K562 (cell line): ENCODE data around the gene RINT1. TPM values are rescaled to one million over a fixed set of nuclear protein-coding genes. Genes with fewer than 3 reads are reported as not detected.

ENCODE experiments used
- polyA plus RNA-seq, 8 experiments: library from polyadenylated mRNA; depleted of rRNA in 4 of 8; stranded (reverse) in 5 of 8; unstranded in 3 of 8; fragments of >200 nt; fragmentation: Nextera tagmentation in 2 of 8; fragmentation: Illumina TruSeq in 1 of 8; extraction: Ambion mirVana in 2 of 8; extraction: Trizol in 1 of 8; gene quantifications; 2 replicates each; pipeline versions ENCODE4 v1.2.1 to v1.2.3, GENCODE V29; 2011 to 2014; ENCODE audit warnings: inconsistent platforms in 1 of 8, missing spikeins in 1 of 8
- total RNA-seq, 7 experiments: library from RNA; depleted of rRNA in 6 of 7; stranded (reverse); fragments of >200 nt in 6 of 7; fragmentation: Illumina TruSeq in 2 of 7; extraction: Trizol in 2 of 7; gene quantifications; 2 replicates each; pipeline versions ENCODE4 v1.2.1 to v1.2.3, GENCODE V29; 2011 to 2021; ENCODE audit warnings: low replicate concordance in 1 of 7

The RINT1 gene
- total and polyA plus RNA-seq, 9 of the 15 experiments (the other 6 are each of a cell fraction or from before 2014, with no cell fraction given): 21.3 to 74.3 (median 27.4) TPM

Other genes starting within 250 kb of the RINT1 start
- gene SRPK2, start 143.3 kb upstream of the RINT1 start, total RNA-seq (2014; rRNA removed): 25.3 and 28.2 TPM in 2 replicates
- gene SRPK2, start 143.3 kb upstream of the RINT1 start, total RNA-seq (2014; rRNA removed; fragmentation: Illumina TruSeq; extraction: Trizol): 38.8 and 43.1 TPM in 2 replicates
- 39.4 and 41.1 TPM in 2 replicates for gene SRPK2, start 143.3 kb upstream of the RINT1 start, total RNA-seq (2015; rRNA removed; fragmentation: Illumina TruSeq; extraction: Trizol)
- 38.8 and 44.7 TPM in 2 replicates for gene SRPK2, start 143.3 kb upstream of the RINT1 start, total RNA-seq (2021)
- 15.7 and 21.5 TPM in 2 replicates for gene SRPK2, start 143.3 kb upstream of the RINT1 start, polyA plus RNA-seq (2011; rRNA removed)
- 33.6 and 36.3 TPM in 2 replicates for gene SRPK2, start 143.3 kb upstream of the RINT1 start, polyA plus RNA-seq (2014; fragmentation: Illumina TruSeq; extraction: Trizol)
- gene SRPK2, start 143.3 kb upstream of the RINT1 start, polyA plus RNA-seq (2014; fragmentation: Nextera tagmentation; extraction: Ambion mirVana): 10 to 100 TPM; 27.3 to 33.3 TPM
- 18.6 and 26.4 TPM in 2 replicates for gene SRPK2, start 143.3 kb upstream of the RINT1 start, polyA plus RNA-seq (2014; rRNA removed)
- 62.0 and 63.4 TPM in 2 replicates for gene PUS7, start 9.9 kb upstream of the RINT1 start, total RNA-seq (2014; rRNA removed)
- gene PUS7, start 9.9 kb upstream of the RINT1 start, total RNA-seq (2014; rRNA removed; fragmentation: Illumina TruSeq; extraction: Trizol): 92.9 and 102 TPM in 2 replicates
- gene PUS7, start 9.9 kb upstream of the RINT1 start, total RNA-seq (2015; rRNA removed; fragmentation: Illumina TruSeq; extraction: Trizol): 85.5 and 95.6 TPM in 2 replicates
- gene PUS7, start 9.9 kb upstream of the RINT1 start, total RNA-seq (2021): 64.4 and 64.9 TPM in 2 replicates
- 31.2 and 53.8 TPM in 2 replicates for gene PUS7, start 9.9 kb upstream of the RINT1 start, polyA plus RNA-seq (2011; rRNA removed)
- 61.0 and 77.6 TPM in 2 replicates for gene PUS7, start 9.9 kb upstream of the RINT1 start, polyA plus RNA-seq (2014; fragmentation: Illumina TruSeq; extraction: Trizol)
- gene PUS7, start 9.9 kb upstream of the RINT1 start, polyA plus RNA-seq (2014; fragmentation: Nextera tagmentation; extraction: Ambion mirVana): 10 to 100 TPM; 15.1 to 17.1 TPM
- gene PUS7, start 9.9 kb upstream of the RINT1 start, polyA plus RNA-seq (2014; rRNA removed): 60.7 and 63.2 TPM in 2 replicates
- 9.6 and 12.2 TPM in 2 replicates for gene EFCAB10, start 49.3 kb downstream of the RINT1 start, total RNA-seq (2014; rRNA removed)
- gene EFCAB10, start 49.3 kb downstream of the RINT1 start, total RNA-seq (2014; rRNA removed; fragmentation: Illumina TruSeq; extraction: Trizol): 19.9 and 20.6 TPM in 2 replicates
- gene EFCAB10, start 49.3 kb downstream of the RINT1 start, total RNA-seq (2015; rRNA removed; fragmentation: Illumina TruSeq; extraction: Trizol): 11.3 and 13.1 TPM in 2 replicates
- 17.3 and 19.7 TPM in 2 replicates for gene EFCAB10, start 49.3 kb downstream of the RINT1 start, total RNA-seq (2021)
- gene EFCAB10, start 49.3 kb downstream of the RINT1 start, polyA plus RNA-seq (2011; rRNA removed): 5.0 and 6.4 TPM in 2 replicates
- gene EFCAB10, start 49.3 kb downstream of the RINT1 start, polyA plus RNA-seq (2014; fragmentation: Illumina TruSeq; extraction: Trizol): 15.2 and 21.1 TPM in 2 replicates
- gene EFCAB10, start 49.3 kb downstream of the RINT1 start, polyA plus RNA-seq (2014; fragmentation: Nextera tagmentation; extraction: Ambion mirVana): 10 to 100 TPM; 16.8 to 21.4 TPM
- gene EFCAB10, start 49.3 kb downstream of the RINT1 start, polyA plus RNA-seq (2014; rRNA removed): 15.4 and 22.5 TPM in 2 replicates